HCT116 (cell line): ENCODE results near the gene GHR. TPM values are rescaled to one million over a fixed set of nuclear protein-coding genes. Genes with fewer than 3 reads are reported as not detected.

Source experiments
- ATAC-seq: fragments of 200-7000 bp; cut with Tn5 transposase; 2 replicates; pipeline ENCODE4 v1.9.1; 2020; ENCODE audit warnings: mild to moderate bottlenecking, moderate library complexity
- BruUV-seq: library from RNA; stranded (reverse); fragments of 400-500 nt; replicated peaks from 2 replicates; lab custom pipeline; 2021; lab: Mats Ljungman, UMichigan
- CTCF ChIA-PET: fragments of 300-600 bp; sonication (Branson Sonifier 250); formaldehyde crosslinking; loops from one replicate; lab custom pipeline; 2021; ENCODE audit warnings: antibody characterized with exemption; lab: Charles Lee
- POLR2A ChIA-PET: fragments of 300-600, 350-600 bp; sonication (Branson Sonifier 250); formaldehyde crosslinking; loops from one replicate; lab custom pipeline; 2021; ENCODE audit warnings: antibody characterized with exemption; lab: Charles Lee
- RAD21 ChIA-PET, 2 experiments: fragments of 300-600 bp; sonication (Branson Sonifier 250); formaldehyde crosslinking; loops; one replicate each; lab custom pipeline; 2023; ENCODE audit warnings: low total read pairs in 2 of 2; ENCODE audit not compliant: uncharacterized antibody in 2 of 2, unreplicated experiment in 2 of 2, low non-redundant PET in 1 of 2; lab: Charles Lee
- DNase-seq: peaks from one replicate; pipeline ENCODE4 v3.0.0-alpha.2; 2010; ENCODE audit warnings: low read depth, low spot score
- H2AFZ ChIP-seq: fragments of 200-600 bp; shearing (Covaris generic), sonication (generic); 2 replicates; pipeline ENCODE4 v1.6.1; 2017; ENCODE audit warnings: low read depth, mixed run types, mixed read lengths, antibody characterized with exemption, low read length; ENCODE audit not compliant: poor library complexity, severe bottlenecking
- H3K27ac ChIP-seq: 2 replicates; pipeline ENCODE4 v1.5.1; 2012; ENCODE audit warnings: low read depth, low read length
- H3K27me3 ChIP-seq: fragments of 200-600 bp; sonication (generic); 2 replicates; pipeline ENCODE4 v1.6.1; 2016; ENCODE audit warnings: mixed run types, low read length, mixed read lengths; ENCODE audit not compliant: insufficient read depth
- H3K36me3 ChIP-seq, 2 experiments: fragments of 200-500 bp in 1 of 2; fragments of 200-600 bp in 1 of 2; sonication (Bioruptor generic) in 1 of 2; sonication (generic) in 1 of 2; 2 replicates each; pipeline versions ENCODE4 v1.5.1 to v1.6.1; 2014 to 2016; ENCODE audit warnings: low read length in 2 of 2, inconsistent platforms in 1 of 2, mixed read lengths in 1 of 2, mixed run types in 1 of 2; ENCODE audit not compliant: insufficient read depth in 2 of 2, control insufficient read depth in 1 of 2
- H3K4me1 ChIP-seq, 2 experiments: fragments of 200-600 bp in 1 of 2; sonication (generic) in 1 of 2; 2 replicates each; pipeline versions ENCODE4 v1.5.1 to v1.6.1; 2012 to 2017; ENCODE audit warnings: low read length in 2 of 2, inconsistent platforms in 1 of 2, mild to moderate bottlenecking in 1 of 2, mixed read lengths in 1 of 2, mixed run types in 1 of 2, moderate library complexity in 1 of 2; ENCODE audit not compliant: insufficient read depth in 2 of 2, control insufficient read depth in 1 of 2
- H3K4me2 ChIP-seq: fragments of 200-600 bp; sonication (generic); 2 replicates; pipeline ENCODE4 v1.6.1; 2017; ENCODE audit warnings: mixed run types, low read length, mixed read lengths
- H3K4me3 ChIP-seq, 2 experiments: fragments of 200-600 bp in 1 of 2; sonication (generic) in 1 of 2; replicated peaks in 1 of 2; 2 replicates each; pipeline ENCODE4 v1.5.1; 2011 to 2016; ENCODE audit warnings: low read length in 2 of 2, control low read depth in 1 of 2, low read depth in 1 of 2, mild to moderate bottlenecking in 1 of 2, mixed read lengths in 1 of 2, mixed run types in 1 of 2
- H3K79me2 ChIP-seq: fragments of 200-600 bp; sonication (generic); 2 replicates; pipeline ENCODE4 v1.6.1; 2017; ENCODE audit warnings: mild to moderate bottlenecking, mixed run types, low read length, moderate library complexity, mixed read lengths; ENCODE audit not compliant: insufficient read depth
- H3K9ac ChIP-seq: fragments of 200-600 bp; sonication (generic); 2 replicates; pipeline ENCODE4 v1.6.1; 2016; ENCODE audit warnings: low read length, mixed read lengths
- H3K9me2 ChIP-seq: fragments of 200-600 bp; sonication (generic), shearing (Covaris generic); 2 replicates; pipeline ENCODE4 v1.6.1; 2017; ENCODE audit warnings: mixed run types, mild to moderate bottlenecking, moderate library complexity; ENCODE audit not compliant: insufficient read depth
- H3K9me3 ChIP-seq, 2 experiments: fragments of 200-500 bp in 1 of 2; fragments of 200-600 bp in 1 of 2; sonication (Bioruptor generic) in 1 of 2; sonication (generic) in 1 of 2; 2 replicates each; pipeline ENCODE4 v1.6.1; 2014 to 2017; ENCODE audit warnings: low read length in 2 of 2, mixed read lengths in 2 of 2, inconsistent platforms in 1 of 2, low read depth in 1 of 2, mild to moderate bottlenecking in 1 of 2, mixed run types in 1 of 2, moderate library complexity in 1 of 2; ENCODE audit not compliant: control insufficient read depth in 1 of 2, insufficient read depth in 1 of 2
- H4K20me1 ChIP-seq: fragments of 200-600 bp; sonication (generic), shearing (Covaris generic); 2 replicates; pipeline ENCODE4 v1.6.1; 2017; ENCODE audit warnings: mixed run types, mild to moderate bottlenecking, moderate library complexity; ENCODE audit not compliant: insufficient read depth
- CBX3 ChIP-seq: IDR thresholded peaks from 2 replicates; pipeline ENCODE4 v1.6.1; 2012; ENCODE audit warnings: low read depth
- CEBPB ChIP-seq: IDR thresholded peaks from 2 replicates; pipeline ENCODE4 v1.6.1; 2012; ENCODE audit warnings: low read depth
- CTCF ChIP-seq, 3 experiments: fragments of 200-600 bp in 1 of 3; sonication (generic) in 1 of 3; IDR thresholded peaks in 2 of 3; conservative IDR thresholded peaks in 1 of 3; 2 replicates each; pipeline ENCODE4 v1.5.1; 2012 to 2017; ENCODE audit warnings: low read depth in 2 of 3, low read length in 2 of 3, antibody characterized with exemption in 1 of 3, borderline replicate concordance in 1 of 3, control low read depth in 1 of 3, mild to moderate bottlenecking in 1 of 3, mixed read lengths in 1 of 3, mixed run types in 1 of 3, moderate library complexity in 1 of 3; ENCODE audit not compliant: insufficient read depth in 1 of 3
- ELF1 ChIP-seq: IDR thresholded peaks from 2 replicates; pipeline ENCODE4 v1.6.1; 2012; ENCODE audit warnings: low read depth, borderline replicate concordance
- EZH2 ChIP-seq: fragments of 200-600 bp; sonication (generic); IDR thresholded peaks from 2 replicates; pipeline ENCODE4 v1.6.1; 2017; ENCODE audit warnings: antibody characterized with exemption, mixed run types
- FOSL1 ChIP-seq: IDR thresholded peaks from 2 replicates; pipeline ENCODE4 v1.6.1; 2012; ENCODE audit warnings: low read depth
- JUND ChIP-seq: IDR thresholded peaks from 2 replicates; pipeline ENCODE4 v1.6.1; 2012
- SIN3A ChIP-seq: IDR thresholded peaks from 2 replicates; pipeline ENCODE4 v1.6.1; 2012; ENCODE audit warnings: low read depth
- SP1 ChIP-seq: IDR thresholded peaks from 2 replicates; pipeline ENCODE4 v1.6.1; 2012; ENCODE audit warnings: low read depth
- TCF7L2 ChIP-seq: IDR thresholded peaks from 2 replicates; pipeline ENCODE4 v1.7.0; 2011; ENCODE audit warnings: borderline replicate concordance, inconsistent platforms; ENCODE audit not compliant: insufficient read depth, insufficient read length; ENCODE audit errors: extremely low read depth
- ZFX ChIP-seq: fragments of 450-650 bp; IDR thresholded peaks from 2 replicates; pipeline ENCODE4 v1.6.1; 2017
- intact Hi-C: fragments of 100-400 bp; cut with micrococcal nuclease; formaldehyde crosslinking; loops from 2 replicates; pipeline ENCODE4 v1.10.0; 2022
- total RNA-seq: library from RNA; stranded (reverse); gene quantifications from one replicate; pipeline ENCODE4 v1.2.1, GENCODE V29; 2021; ENCODE audit not compliant: unreplicated experiment
- TF ChIP-seq, protein P1 (sequence below): IDR thresholded peaks from 2 replicates; pipeline ENCODE4 v1.6.1; 2011; ENCODE audit warnings: mild to moderate bottlenecking, low read length, moderate library complexity; ENCODE audit not compliant: insufficient replicate concordance; ENCODE audit errors: extremely low read depth
- TF ChIP-seq, protein P2 (sequence below): IDR thresholded peaks from 2 replicates; pipeline ENCODE4 v1.6.1; 2012

Gene GHR
- total RNA-seq, 1 experiment from 2014 or later: not detected

DNA sequence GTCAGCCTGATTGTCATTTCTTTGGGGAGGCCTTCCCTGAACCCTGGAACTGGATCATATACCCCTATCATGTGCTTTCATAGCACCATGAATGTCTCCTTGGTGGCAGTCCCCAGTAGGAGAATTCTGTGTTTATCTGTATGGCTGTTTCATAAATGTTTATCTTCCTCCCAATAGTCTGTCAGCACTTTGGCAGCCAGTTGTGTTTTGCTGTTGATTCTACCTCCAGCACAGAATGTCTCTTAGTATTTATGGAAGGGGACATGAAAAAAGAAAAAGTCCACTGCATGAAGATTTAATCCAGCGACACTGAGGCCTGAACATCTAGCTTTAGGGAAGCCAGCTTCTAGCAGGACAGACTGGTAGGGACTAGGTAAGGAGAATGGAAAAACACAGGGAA lies 38.3 kb downstream of the GHR start:
- no peak overlapping the region for H3K27ac ChIP-seq
- H3K4me1 ChIP-seq: no peaks in the 10 kb centered on the region
- no peak overlapping the region for H3K9ac ChIP-seq
- POLR2A ChIA-PET: no interaction called here
- H2AFZ ChIP-seq: no peak overlapping the region
- no TSS peak for BruUV-seq
- H3K27me3 ChIP-seq: no peaks in the 10 kb centered on the region
- no peaks in the 10 kb centered on the region for H3K9me2 ChIP-seq
- CTCF ChIA-PET: no interaction called here
- H4K20me1 ChIP-seq: no peaks in the 10 kb centered on the region
- TF ChIP-seq, protein P1, sequence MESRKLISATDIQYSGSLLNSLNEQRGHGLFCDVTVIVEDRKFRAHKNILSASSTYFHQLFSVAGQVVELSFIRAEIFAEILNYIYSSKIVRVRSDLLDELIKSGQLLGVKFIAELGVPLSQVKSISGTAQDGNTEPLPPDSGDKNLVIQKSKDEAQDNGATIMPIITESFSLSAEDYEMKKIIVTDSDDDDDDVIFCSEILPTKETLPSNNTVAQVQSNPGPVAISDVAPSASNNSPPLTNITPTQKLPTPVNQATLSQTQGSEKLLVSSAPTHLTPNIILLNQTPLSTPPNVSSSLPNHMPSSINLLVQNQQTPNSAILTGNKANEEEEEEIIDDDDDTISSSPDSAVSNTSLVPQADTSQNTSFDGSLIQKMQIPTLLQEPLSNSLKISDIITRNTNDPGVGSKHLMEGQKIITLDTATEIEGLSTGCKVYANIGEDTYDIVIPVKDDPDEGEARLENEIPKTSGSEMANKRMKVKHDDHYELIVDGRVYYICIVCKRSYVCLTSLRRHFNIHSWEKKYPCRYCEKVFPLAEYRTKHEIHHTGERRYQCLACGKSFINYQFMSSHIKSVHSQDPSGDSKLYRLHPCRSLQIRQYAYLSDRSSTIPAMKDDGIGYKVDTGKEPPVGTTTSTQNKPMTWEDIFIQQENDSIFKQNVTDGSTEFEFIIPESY: no peak
- TF ChIP-seq FOSL1 (no peak), SIN3A (no peak), ZFX (no peak), TCF7L2 (no peak), CBX3 (no peak), CTCF (IDR thresholded peaks at IDR 0.05 in 2 of 3, conservative IDR thresholded peaks at IDR 0.05 in 1 of 3; ENCODE audit: borderline replicate concordance in 1 of 3, insufficient read depth in 1 of 3, low read depth in 2 of 3, low read length in 2 of 3) (no peak), SP1 (no peak), EZH2 (no peak), JUND (no peak), CEBPB (no peak), ELF1 (no peak)
- TF ChIP-seq, protein P2, sequence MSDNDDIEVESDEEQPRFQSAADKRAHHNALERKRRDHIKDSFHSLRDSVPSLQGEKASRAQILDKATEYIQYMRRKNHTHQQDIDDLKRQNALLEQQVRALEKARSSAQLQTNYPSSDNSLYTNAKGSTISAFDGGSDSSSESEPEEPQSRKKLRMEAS: no peak
- no peak for ATAC-seq
- no peak overlapping the region for H3K4me2 ChIP-seq
- no peaks in the 10 kb centered on the region for H3K9me3 ChIP-seq
- no peaks in the 10 kb centered on the region for H3K36me3 ChIP-seq
- intact Hi-C loops: no loop called here
- no peaks in the 10 kb centered on the region for H3K79me2 ChIP-seq
- RAD21 ChIA-PET: no interaction called here
- no peak for DNase-seq
- no peak overlapping the region for H3K4me3 ChIP-seq
